ENCODE results near the gene TSPAN5. TPM values are rescaled to one million over a fixed set of nuclear protein-coding genes. Genes with fewer than 3 reads are reported as not detected.

The TSPAN5 gene
- total and polyA plus RNA-seq, 7 experiments from 2014 or later = 3.3 to 31.6 (median 7.8) TPM

- ChIA-PET CTCF (interaction anchor here (0.7 kb wide), 1 partner anchor 46 kb away, joined by 4 read pairs; no protein-coding TSS in a partner anchor), POLR2A (interaction anchor here (0.6 to 1.0 kb wide), 2 partner anchors 34 to 388 kb away, joined by 4 to 6 read pairs; partner anchors contain the start of gene TSPAN5)
- H3K27ac Mint-ChIP-seq = peak overlapping the region in 7 of 9 donors; percentile 2 to 62 (median 52)
- DNase-seq (no peak), ATAC-seq (no peak)
- H3K4me1 ChIP-seq (ENCODE audit: control insufficient read depth in 2 of 2, insufficient read depth in 2 of 2, low read length in 2 of 2) = no peaks in the 10 kb centered on the region
- H3K4me1 Mint-ChIP-seq = peaks cover 22 to 70% (median 51%) of the 10 kb centered on the region in 7 donors
- no peaks in the 10 kb centered on the region for H3K36me3 ChIP-seq (ENCODE audit: control insufficient read depth in 2 of 3, insufficient read depth in 3 of 3, low read length in 3 of 3)
- H3K9me3 ChIP-seq (ENCODE audit: control insufficient read depth in 2 of 3, low read length in 3 of 3) = no peaks in the 10 kb centered on the region
- H3K4me3 ChIP-seq (ENCODE audit: low read length) = no peak overlapping the region
- intact Hi-C loops (cut with micrococcal nuclease) = loop anchor here in 1 of 2 donors (2.0 kb wide), 1 partner anchor 39 kb away; no protein-coding TSS in a partner anchor
- H3K36me3 Mint-ChIP-seq = peaks cover 0 to 10% (median 7%) of the 10 kb centered on the region in 5 donors
- H3K27ac ChIP-seq (ENCODE audit: low read depth, low read length) = no peak overlapping the region
- peaks cover 0 to 5% (median 0%) of the 10 kb centered on the region in 11 donors for H3K9me3 Mint-ChIP-seq
- no peaks in the 10 kb centered on the region for H3K27me3 Mint-ChIP-seq
- H3K4me3 Mint-ChIP-seq = peak overlapping the region in 8 of 10 donors; percentile 6 to 72 (median 48)
- no peaks in the 10 kb centered on the region for H3K27me3 ChIP-seq (ENCODE audit: control insufficient read depth in 2 of 2, insufficient read depth in 2 of 2, low read length in 2 of 2)
These were observed 34.3 kb downstream of the TSPAN5 start for GRCh38 chr4:98624144-98624543.

DNA sequence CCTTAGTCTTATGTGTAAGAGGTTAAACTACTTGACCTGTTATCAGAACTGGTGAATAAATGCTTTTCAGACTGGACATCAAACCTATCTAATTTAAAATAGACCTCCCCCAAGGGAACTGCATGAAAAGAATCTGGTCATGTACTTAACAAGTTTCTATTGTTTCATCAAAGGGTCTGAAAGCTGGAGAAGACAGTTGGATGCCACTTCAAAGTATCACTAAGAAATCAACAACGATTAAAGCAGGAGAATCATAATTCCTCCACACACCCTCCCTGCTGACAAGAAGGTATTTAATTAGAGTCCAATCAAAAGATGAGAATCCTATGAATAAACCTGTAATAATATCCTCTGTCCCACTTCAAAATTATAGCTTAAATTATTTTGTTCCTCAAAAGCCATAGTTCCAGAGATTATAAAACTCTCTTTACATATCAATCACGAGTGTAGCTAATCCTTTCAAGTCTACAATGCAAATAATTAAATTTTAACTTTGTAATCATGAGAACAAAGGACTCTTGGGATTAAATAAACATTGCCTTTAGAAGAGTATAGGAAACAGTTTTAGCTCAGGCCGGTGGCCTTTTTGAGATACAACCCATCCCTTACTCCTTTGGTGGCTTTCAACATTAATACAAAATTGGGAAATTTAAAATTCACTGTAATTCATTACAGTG, 35.1 kb downstream of the TSPAN5 start:
- H3K36me3 ChIP-seq (ENCODE audit: control insufficient read depth in 2 of 3, insufficient read depth in 3 of 3, low read length in 3 of 3) = no peaks in the 10 kb centered on the region
- no peaks in the 10 kb centered on the region for H3K27me3 ChIP-seq (ENCODE audit: control insufficient read depth in 2 of 2, insufficient read depth in 2 of 2, low read length in 2 of 2)
- no peaks in the 10 kb centered on the region for H3K9me3 ChIP-seq (ENCODE audit: control insufficient read depth in 2 of 3, low read length in 3 of 3)
- intact Hi-C loops (cut with micrococcal nuclease) = no loop called here
- peaks cover 0 to 5% (median 0%) of the 10 kb centered on the region in 11 donors for H3K9me3 Mint-ChIP-seq
- H3K27ac Mint-ChIP-seq = no peak overlapping the region
- no peaks in the 10 kb centered on the region for H3K27me3 Mint-ChIP-seq
- POLR2A ChIA-PET = interaction anchor here (0.8 kb wide), 1 partner anchor 47 kb away, joined by 3 read pairs; no protein-coding TSS in a partner anchor
- DNase-seq (no peak), ATAC-seq (no peak)
- CTCF ChIA-PET = no interaction called here
- no peak overlapping the region for H3K4me3 ChIP-seq (ENCODE audit: low read length)
- H3K4me3 Mint-ChIP-seq = no peak overlapping the region
- peaks cover 0 to 10% (median 7%) of the 10 kb centered on the region in 5 donors for H3K36me3 Mint-ChIP-seq
- no peaks in the 10 kb centered on the region for H3K4me1 ChIP-seq (ENCODE audit: control insufficient read depth in 2 of 2, insufficient read depth in 2 of 2, low read length in 2 of 2)
- H3K27ac ChIP-seq (ENCODE audit: low read depth, low read length) = no peak overlapping the region
- peaks cover 20 to 72% (median 51%) of the 10 kb centered on the region in 7 donors for H3K4me1 Mint-ChIP-seq

- DNase-seq (no peak), ATAC-seq (no peak)
- no peaks in the 10 kb centered on the region for H3K4me1 ChIP-seq (ENCODE audit: control insufficient read depth in 2 of 2, insufficient read depth in 2 of 2, low read length in 2 of 2)
- H3K4me3 ChIP-seq (ENCODE audit: low read length) = no peak overlapping the region
- Mint-ChIP-seq H3K27ac (peak overlapping the region in 5 of 9 donors; percentile 5 to 74 (median 12)), H3K4me1 (peaks cover 15 to 60% (median 40%) of the 10 kb centered on the region in 7 donors), H3K9me3 (peaks cover 0 to 5% (median 0%) of the 10 kb centered on the region in 11 donors), H3K4me3 (peak overlapping the region in 4 of 10 donors; percentile 16 to 85 (median 29)), H3K27me3 (no peaks in the 10 kb centered on the region), H3K36me3 (peaks cover 0 to 10% (median 4%) of the 10 kb centered on the region in 5 donors)
- no peaks in the 10 kb centered on the region for H3K36me3 ChIP-seq (ENCODE audit: control insufficient read depth in 2 of 3, insufficient read depth in 3 of 3, low read length in 3 of 3)
- H3K9me3 ChIP-seq (ENCODE audit: control insufficient read depth in 2 of 3, low read length in 3 of 3) = no peaks in the 10 kb centered on the region
- CTCF ChIA-PET = no interaction called here
- H3K27ac ChIP-seq (ENCODE audit: low read depth, low read length) = no peak overlapping the region
- intact Hi-C loops (cut with micrococcal nuclease) = no loop called here
- H3K27me3 ChIP-seq (ENCODE audit: control insufficient read depth in 2 of 2, insufficient read depth in 2 of 2, low read length in 2 of 2) = no peaks in the 10 kb centered on the region
- POLR2A ChIA-PET = no interaction called here
These were observed 38.2 kb downstream of the TSPAN5 start for GRCh38 chr4:98620087-98620784.

DNA sequence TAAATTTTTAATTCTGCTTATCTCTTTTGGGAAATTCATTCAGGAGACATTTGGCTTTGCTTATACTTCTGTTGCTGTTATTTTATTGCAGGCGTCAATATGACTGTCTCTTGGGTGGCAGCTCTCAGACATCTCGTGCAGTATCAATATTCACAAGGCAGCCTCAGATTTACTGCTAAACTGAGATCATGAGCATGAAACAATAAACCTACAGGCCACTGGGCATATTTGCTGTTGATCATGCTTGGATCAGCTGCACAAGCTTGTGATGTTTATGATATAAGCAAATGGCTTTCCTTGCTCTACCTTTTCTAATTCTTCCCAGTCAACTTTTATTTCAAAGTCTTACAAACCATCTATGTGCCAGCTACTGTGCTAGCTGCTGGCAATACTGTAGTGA, 39.2 kb downstream of the TSPAN5 start:
- peak overlapping the region in 1 of 9 donors; percentile 20 for H3K27ac Mint-ChIP-seq
- Histone ChIP-seq H3K27ac (ENCODE audit: low read depth, low read length) (no peak overlapping the region), H3K27me3 (ENCODE audit: control insufficient read depth in 2 of 2, insufficient read depth in 2 of 2, low read length in 2 of 2) (no peaks in the 10 kb centered on the region), H3K4me1 (ENCODE audit: control insufficient read depth in 2 of 2, insufficient read depth in 2 of 2, low read length in 2 of 2) (no peaks in the 10 kb centered on the region), H3K9me3 (ENCODE audit: control insufficient read depth in 2 of 3, low read length in 3 of 3) (no peaks in the 10 kb centered on the region), H3K36me3 (ENCODE audit: control insufficient read depth in 2 of 3, insufficient read depth in 3 of 3, low read length in 3 of 3) (no peaks in the 10 kb centered on the region), H3K4me3 (ENCODE audit: low read length) (no peak overlapping the region)
- ChIA-PET POLR2A (interaction anchor here (0.7 kb wide), 1 partner anchor 29 kb away, joined by 3 read pairs; no protein-coding TSS in a partner anchor), CTCF (interaction anchor here (0.6 kb wide), 1 partner anchor 145 kb away, joined by 3 read pairs; no protein-coding TSS in a partner anchor)
- intact Hi-C loops (cut with micrococcal nuclease) = no loop called here
- H3K4me3 Mint-ChIP-seq = no peak overlapping the region
- no peak for ATAC-seq
- H3K36me3 Mint-ChIP-seq = peaks cover 0 to 5% (median 3%) of the 10 kb centered on the region in 5 donors
- peaks cover 11 to 54% (median 31%) of the 10 kb centered on the region in 7 donors for H3K4me1 Mint-ChIP-seq
- H3K27me3 Mint-ChIP-seq = no peaks in the 10 kb centered on the region
- H3K9me3 Mint-ChIP-seq = no peaks in the 10 kb centered on the region
- no peak for DNase-seq

DNA sequence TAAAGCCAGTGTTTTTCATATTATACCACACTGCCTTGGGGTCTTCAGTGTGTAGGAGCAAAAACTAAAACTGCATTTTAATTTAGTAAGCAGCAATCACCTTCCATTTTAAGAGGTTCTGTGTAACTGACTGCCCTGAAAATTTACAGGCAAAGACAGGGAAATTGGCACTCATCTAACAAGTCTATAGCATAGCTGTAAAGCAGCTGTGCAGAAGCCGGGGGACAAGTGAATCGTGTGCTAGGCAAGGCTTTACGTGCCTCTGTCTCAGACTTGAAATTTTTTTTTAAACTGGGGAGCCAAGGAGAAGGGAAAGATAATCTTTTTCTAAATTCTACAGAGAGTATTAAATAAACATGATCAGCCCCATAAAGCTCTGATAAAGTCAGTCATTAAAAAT, 39.7 kb downstream of the TSPAN5 start:
- intact Hi-C loops (cut with micrococcal nuclease) = no loop called here
- Histone ChIP-seq H3K27ac (ENCODE audit: low read depth, low read length) (no peak overlapping the region), H3K36me3 (ENCODE audit: control insufficient read depth in 2 of 3, insufficient read depth in 3 of 3, low read length in 3 of 3) (no peaks in the 10 kb centered on the region), H3K9me3 (ENCODE audit: control insufficient read depth in 2 of 3, low read length in 3 of 3) (no peaks in the 10 kb centered on the region), H3K4me1 (ENCODE audit: control insufficient read depth in 2 of 2, insufficient read depth in 2 of 2, low read length in 2 of 2) (no peaks in the 10 kb centered on the region), H3K4me3 (ENCODE audit: low read length) (no peak overlapping the region), H3K27me3 (ENCODE audit: control insufficient read depth in 2 of 2, insufficient read depth in 2 of 2, low read length in 2 of 2) (no peaks in the 10 kb centered on the region)
- Mint-ChIP-seq H3K27ac (no peak overlapping the region), H3K27me3 (no peaks in the 10 kb centered on the region), H3K36me3 (peaks cover 0 to 5% (median 3%) of the 10 kb centered on the region in 5 donors), H3K9me3 (no peaks in the 10 kb centered on the region), H3K4me3 (no peak overlapping the region), H3K4me1 (peaks cover 11 to 52% (median 30%) of the 10 kb centered on the region in 7 donors)
- POLR2A ChIA-PET = no interaction called here
- no peak for ATAC-seq
- no peak for DNase-seq
- CTCF ChIA-PET = interaction anchor here (0.9 kb wide), 1 partner anchor 166 kb away, joined by 3 read pairs; no protein-coding TSS in a partner anchor

DNA sequence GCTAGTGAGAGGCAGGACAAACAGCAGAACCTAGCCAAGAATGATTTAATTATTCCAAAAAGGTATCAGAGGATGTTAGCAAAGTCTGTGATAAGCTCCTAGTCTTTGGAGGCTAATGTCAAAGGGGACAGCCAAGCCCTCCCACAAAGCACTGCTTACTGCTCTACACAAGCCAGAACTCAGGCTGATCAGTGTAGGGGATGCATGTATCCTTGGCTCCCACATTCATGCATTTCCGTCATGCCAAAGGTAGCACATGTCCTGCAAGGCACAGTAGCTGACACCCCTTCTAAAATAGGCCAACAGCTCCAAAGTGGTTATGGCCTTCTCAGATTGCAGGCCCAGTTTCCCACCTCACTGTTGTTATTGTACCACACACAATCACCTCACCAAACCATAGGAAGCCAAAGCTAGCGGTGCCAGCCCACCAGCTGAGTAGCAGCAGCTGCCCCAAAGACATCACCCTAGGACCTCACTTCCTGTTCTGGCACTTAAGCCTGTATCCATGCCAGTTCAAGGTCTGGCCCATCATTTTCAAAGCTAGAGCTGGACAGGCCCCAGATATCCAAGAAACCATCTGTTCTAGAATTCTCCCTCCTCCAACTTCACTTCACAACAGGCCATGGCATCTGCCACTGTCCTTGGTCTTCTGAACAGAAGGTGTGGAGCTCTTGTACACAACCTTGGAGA, 40.9 kb downstream of the TSPAN5 start:
- H3K27me3 ChIP-seq (ENCODE audit: control insufficient read depth in 2 of 2, insufficient read depth in 2 of 2, low read length in 2 of 2) = no peaks in the 10 kb centered on the region
- H3K36me3 ChIP-seq (ENCODE audit: control insufficient read depth in 2 of 3, insufficient read depth in 3 of 3, low read length in 3 of 3) = no peaks in the 10 kb centered on the region
- H3K4me3 ChIP-seq (ENCODE audit: low read length) = no peak overlapping the region
- Mint-ChIP-seq H3K27ac (no peak overlapping the region), H3K4me1 (peaks cover 18 to 55% (median 38%) of the 10 kb centered on the region in 7 donors), H3K4me3 (no peak overlapping the region), H3K9me3 (peaks cover 0 to 1% (median 0%) of the 10 kb centered on the region in 11 donors), H3K27me3 (no peaks in the 10 kb centered on the region), H3K36me3 (peaks cover 0 to 5% (median 3%) of the 10 kb centered on the region in 5 donors)
- H3K27ac ChIP-seq (ENCODE audit: low read depth, low read length) = no peak overlapping the region
- intact Hi-C loops (cut with micrococcal nuclease) = no loop called here
- ChIA-PET CTCF (interaction anchor here (0.7 to 0.9 kb wide), 2 partner anchors 114 to 168 kb away, joined by 3 to 5 read pairs; no protein-coding TSS in a partner anchor), POLR2A (no interaction called here)
- DNase-seq (no peak), ATAC-seq (no peak)
- no peaks in the 10 kb centered on the region for H3K4me1 ChIP-seq (ENCODE audit: control insufficient read depth in 2 of 2, insufficient read depth in 2 of 2, low read length in 2 of 2)
- no peaks in the 10 kb centered on the region for H3K9me3 ChIP-seq (ENCODE audit: control insufficient read depth in 2 of 3, low read length in 3 of 3)
